GM12878 (cell line): ENCODE data around the gene GTF2A1. TPM values are rescaled to one million over a fixed set of nuclear protein-coding genes. Genes with fewer than 3 reads are reported as not detected.

Source experiments
- ATAC-seq: fragments of 200-7000 bp; cut with Tn5 transposase; 3 replicates; pipeline ENCODE4 v1.9.1; 2020; ENCODE audit warnings: mild to moderate bottlenecking, moderate library complexity
- BruUV-seq: library from RNA; stranded (reverse); fragments of 400-500 nt; replicated peaks from 2 replicates; lab custom pipeline; 2021; lab: Mats Ljungman, UMichigan
- CTCF ChIA-PET: fragments of 300-600 bp; sonication (Branson Sonifier 250); formaldehyde crosslinking; extraction: SDS; loops from one replicate; lab custom pipeline; 2021; ENCODE audit warnings: inconsistent platforms; lab: Yijun Ruan, JAX
- POLR2A ChIA-PET: fragments of 350-600 bp; formaldehyde crosslinking; extraction: SDS; loops from one replicate; lab custom pipeline; 2021; ENCODE audit warnings: inconsistent platforms; lab: Charles Lee
- RAD21 ChIA-PET: fragments of 300-600 bp; sonication (Branson Sonifier 250); formaldehyde crosslinking; loops from one replicate; lab custom pipeline; 2023; ENCODE audit warnings: antibody characterized with exemption; ENCODE audit not compliant: unreplicated experiment; lab: Charles Lee
- SMC1A ChIA-PET: fragments of 300-600 bp; sonication (Branson Sonifier 250); formaldehyde crosslinking; loops from one replicate; lab custom pipeline; 2023; ENCODE audit not compliant: unreplicated experiment, uncharacterized antibody; lab: Charles Lee
- DNase-seq: peaks from one replicate; pipeline ENCODE4 v3.0.0-alpha.2; 2011; ENCODE audit warnings: low read depth, low spot score
- FAIRE-seq: peaks from 3 replicates; lab custom pipeline; 2011; peaks lifted over from hg19 to GRCh38; lab: Jason Lieb, UNC
- H2AFZ ChIP-seq: 2 replicates; pipeline ENCODE4 v1.6.0; 2011; ENCODE audit warnings: low read depth, low read length, control low read depth; ENCODE audit not compliant: control insufficient read depth
- H3K27ac ChIP-seq: 2 replicates; pipeline ENCODE4 v1.5.1; 2011; ENCODE audit warnings: control low read depth; ENCODE audit not compliant: control insufficient read depth, insufficient read depth
- H3K27me3 ChIP-seq, 2 experiments: replicated peaks in 1 of 2; 2 replicates each; pipeline versions ENCODE4 v1.6.0 to v1.6.1; 2011; ENCODE audit warnings: low read length in 1 of 2; ENCODE audit not compliant: control insufficient read depth in 2 of 2, insufficient read depth in 2 of 2
- H3K36me3 ChIP-seq, 2 experiments: 2 replicates each; pipeline ENCODE4 v1.5.1; 2011; ENCODE audit warnings: low read length in 1 of 2; ENCODE audit not compliant: control insufficient read depth in 2 of 2, insufficient read depth in 2 of 2
- H3K4me1 ChIP-seq: 2 replicates; pipeline ENCODE4 v1.6.1; 2011; ENCODE audit warnings: mild to moderate bottlenecking, low read length, moderate library complexity, mixed read lengths; ENCODE audit not compliant: control insufficient read depth, insufficient read depth
- H3K4me2 ChIP-seq: 2 replicates; pipeline ENCODE4 v1.6.0; 2011; ENCODE audit warnings: control low read depth; ENCODE audit not compliant: control insufficient read depth, insufficient read depth
- H3K4me3 ChIP-seq: fragments of 200-600 bp; sonication (generic); 2 replicates; pipeline ENCODE4 v1.5.1; 2016
- H3K79me2 ChIP-seq: 2 replicates; pipeline ENCODE4 v1.6.0; 2011; ENCODE audit warnings: low read length; ENCODE audit not compliant: control insufficient read depth, insufficient read depth
- H3K9ac ChIP-seq: 2 replicates; pipeline ENCODE4 v1.8.0; 2011; ENCODE audit warnings: low read length, control low read depth, mixed read lengths; ENCODE audit not compliant: control insufficient read depth, insufficient read depth
- H3K9me3 ChIP-seq: replicated peaks from 3 replicates; pipeline ENCODE4 v1.5.1; 2011; ENCODE audit warnings: mild to moderate bottlenecking, low read length; ENCODE audit not compliant: control insufficient read depth, insufficient read depth
- H4K20me1 ChIP-seq: 2 replicates; pipeline ENCODE4 v1.6.0; 2011; ENCODE audit not compliant: control insufficient read depth, insufficient read depth
- CEBPB ChIP-seq, 2 experiments: fragments of 150-350 bp in 1 of 2; IDR thresholded peaks; 2 replicates each; pipeline ENCODE4 v1.6.1; 2012 to 2014; ENCODE audit warnings: low read depth in 2 of 2, low read length in 2 of 2, borderline replicate concordance in 1 of 2, inconsistent platforms in 1 of 2
- JUND ChIP-seq: IDR thresholded peaks from 2 replicates; pipeline ENCODE4 v1.6.1; 2012; ENCODE audit warnings: low read depth, mild to moderate bottlenecking, low read length, improper control_type of control experiment, moderate library complexity
- NKRF ChIP-seq: fragments of 450-650 bp; conservative IDR thresholded peaks from 2 replicates; pipeline ENCODE4 v1.6.1; 2017; ENCODE audit warnings: mild to moderate bottlenecking, moderate library complexity
- PAX5 ChIP-seq: IDR thresholded peaks from 2 replicates; pipeline ENCODE4 v1.6.1; 2011; ENCODE audit warnings: low read depth, low read length, borderline replicate concordance
- WGBS: methylation state at CpG from one replicate; pipeline ENCODE4 v1.1.6; 2016; ENCODE audit warnings: low lambda C conversion rate; ENCODE audit not compliant: insufficient replicate concordance, insufficient coverage; ENCODE audit errors: missing lambda C conversion rate; 5-methylcytosine and 5-hydroxymethylcytosine counted together
- in situ Hi-C: fragments of 300-500 bp; cut with MboI; formaldehyde crosslinking; loops from 9 replicates; pipeline ENCODE4 v1.14.3; 2018; ENCODE audit warnings: mixed read lengths
- intact Hi-C: fragments of 100-400 bp; cut with micrococcal nuclease; formaldehyde crosslinking; loops from one replicate; pipeline ENCODE4 v1.14.2; 2022; ENCODE audit not compliant: unreplicated experiment
- polyA plus RNA-seq, 11 experiments: library from polyadenylated mRNA; depleted of rRNA in 4 of 11; unstranded in 6 of 11; stranded (reverse) in 5 of 11; fragments of >200 nt; fragmentation: Nextera tagmentation in 4 of 11; fragmentation: Illumina TruSeq in 1 of 11; extraction: Ambion mirVana in 4 of 11; extraction: Trizol in 1 of 11; gene quantifications; 1 replicate in 1 of 11; 2 replicates in 10 of 11; pipeline versions ENCODE4 v1.2.1 to v1.2.3, GENCODE V29; 2011 to 2016; ENCODE audit warnings: inconsistent platforms in 2 of 11, missing spikeins in 2 of 11, low read depth in 1 of 11
- total RNA-seq, 4 experiments: library from RNA; depleted of rRNA in 3 of 4; stranded (reverse); fragments of >200 nt in 3 of 4; fragmentation: Illumina TruSeq in 1 of 4; extraction: Trizol in 1 of 4; gene quantifications; 2 replicates each; pipeline versions ENCODE4 v1.2.1 to v1.2.3, GENCODE V29; 2013 to 2021

The GTF2A1 gene
- total and polyA plus RNA-seq, 10 of the 15 experiments (the other 5 are each of a cell fraction or from before 2014, with no cell fraction given): 2.5 to 28.7 (median 14.9) TPM

- intact Hi-C loops: no loop called here
- WGBS: 61% methylated on average over 3 of the region's 3 CpGs
- BruUV-seq: no TSS peak
- peaks cover 31% of the 10 kb centered on the region for H3K4me1 ChIP-seq
- no peak for DNase-seq
- ChIA-PET RAD21 (interaction anchor here (0.7 to 1.0 kb wide), 3 partner anchors 12 to 288 kb away, joined by 3 read pairs; no protein-coding TSS in a partner anchor), CTCF (interaction anchor here (1.0 to 2.1 kb wide), 4 partner anchors 12 to 189 kb away, joined by 3 to 7 read pairs (median 4); no protein-coding TSS in a partner anchor), SMC1A (interaction anchor here (1.4 kb wide), 1 partner anchor 13 kb away, joined by 4 read pairs; no protein-coding TSS in a partner anchor), POLR2A (no interaction called here)
- no peak overlapping the region for H3K4me3 ChIP-seq
- no peaks in the 10 kb centered on the region for H3K79me2 ChIP-seq
- no peak for ATAC-seq
- TF ChIP-seq CEBPB (IDR thresholded peaks at IDR 0.05; ENCODE audit: borderline replicate concordance in 1 of 2, low read depth in 2 of 2, low read length in 2 of 2): no peak
- no peak for TF ChIP-seq PAX5
- TF ChIP-seq JUND: no peak
- TF ChIP-seq NKRF: no peak
- H3K36me3 ChIP-seq: peaks cover 1 to 2% of the 10 kb centered on the region in 2 experiments; a peak in 1 of 4 replicates
- H3K9me3 ChIP-seq: no peaks in the 10 kb centered on the region
- no peaks in the 10 kb centered on the region for H4K20me1 ChIP-seq
- no peak overlapping the region for H3K27ac ChIP-seq
- no peaks in the 10 kb centered on the region for H3K27me3 ChIP-seq
- no peak overlapping the region for H3K9ac ChIP-seq
- in situ Hi-C loops: no loop called here
- H2AFZ ChIP-seq: no peak overlapping the region
- H3K4me2 ChIP-seq: peak overlapping the region; percentile 43; the same call in 1 of the 2 replicates
- no peak for FAIRE-seq
Measured at GRCh38 chr14:81176241-81176640, 44.5 kb downstream of the GTF2A1 start.
